Measurements from ENCODE around the gene PLOD2.
"Not testable (repeated sequence)": the region's sequence is repeated elsewhere in the genome, so short reads cannot be mapped to it uniquely, and the experiment has no call there.

PLOD2 gene

DNA sequence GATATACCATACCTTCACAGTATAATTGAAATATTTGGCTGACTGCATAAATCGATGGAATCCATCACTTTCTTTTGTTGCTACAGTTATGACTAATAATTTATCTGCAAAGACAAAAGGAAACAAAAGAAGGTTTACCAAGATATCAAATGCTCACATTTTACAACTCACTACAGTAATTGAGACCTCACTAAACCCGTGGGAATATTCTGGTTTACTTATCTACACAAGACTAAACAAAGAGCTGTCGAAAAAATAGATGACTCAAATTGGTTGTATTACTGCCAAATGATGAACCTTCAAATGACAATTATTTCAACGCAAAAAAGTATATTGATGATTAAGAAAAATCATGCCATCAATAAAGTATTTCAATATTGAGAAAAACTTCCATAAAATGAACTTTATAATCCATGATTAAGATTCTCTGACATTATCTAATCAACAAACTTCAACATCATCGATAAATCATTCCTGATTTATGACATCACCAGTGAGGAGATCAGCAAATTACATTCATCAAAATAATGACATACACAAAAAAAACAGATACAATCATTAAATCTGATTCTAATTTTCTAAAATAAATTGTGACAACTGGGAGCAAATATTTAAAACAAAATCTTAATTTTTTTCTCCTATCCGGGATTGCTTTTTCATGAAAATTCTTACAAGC is 36.7 kb downstream of the PLOD2 start:
- Histone ChIP-seq H3K4me1 (no peaks in the 10 kb centered on the region), H3K9me3 (no peaks in the 10 kb centered on the region), H3K4me3 (no peak overlapping the region), H3K27me3 (ENCODE audit: low read depth) (no peaks in the 10 kb centered on the region), H3K36me3 (replicated peaks) (no peaks in the 10 kb centered on the region)
- in situ Hi-C loops (cut with MboI; ENCODE audit: low sequenced_read_pairs), result no loop called here
- DNase-seq (ENCODE audit: low spot score in 2 of 2), result no peak

DNA sequence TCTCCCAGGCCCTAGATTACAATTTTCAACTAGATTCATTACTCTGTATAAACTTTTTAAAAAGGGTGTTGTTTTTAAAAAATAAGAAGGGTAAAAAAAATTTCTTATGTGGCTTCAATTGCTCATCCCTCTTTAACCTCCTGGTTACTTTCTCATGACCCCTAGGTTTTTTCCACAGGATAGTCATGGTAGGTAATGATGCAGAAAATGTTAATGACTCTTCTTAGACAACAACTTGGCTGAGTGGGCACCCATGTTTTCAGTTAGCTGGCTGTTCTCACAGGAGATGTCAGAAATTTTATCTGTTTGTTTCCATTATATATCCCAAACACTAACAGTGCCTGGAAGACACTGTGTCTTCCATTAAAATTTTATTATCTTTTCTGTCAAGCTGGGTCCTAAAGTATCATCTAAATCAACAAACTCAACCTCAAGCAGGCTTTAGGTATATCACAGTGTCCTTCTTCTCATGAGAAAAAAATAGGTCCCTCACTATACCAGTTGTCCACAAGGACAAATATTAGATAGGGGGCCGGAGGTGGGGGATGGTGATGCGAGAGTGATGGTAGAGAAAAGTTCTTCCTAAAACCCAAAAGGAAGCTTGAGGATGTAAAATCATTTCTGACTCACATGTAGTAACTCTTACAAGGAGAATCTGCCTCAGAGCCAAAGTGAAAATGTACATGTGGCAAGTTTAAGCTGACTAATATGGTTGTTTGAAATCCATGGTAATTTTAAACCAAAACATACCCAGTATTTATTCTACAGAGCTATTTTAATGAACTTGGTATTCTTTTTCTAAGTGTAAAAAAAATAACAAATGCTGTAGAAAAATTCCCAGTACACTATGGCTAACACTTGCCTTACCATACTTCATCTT is 43.3 kb downstream of the PLOD2 start:
- Histone ChIP-seq H3K36me3 (replicated peaks) (no peaks in the 10 kb centered on the region), H3K27me3 (ENCODE audit: low read depth) (no peaks in the 10 kb centered on the region), H3K4me1 (no peaks in the 10 kb centered on the region), H3K4me3 (no peak overlapping the region), H3K9me3 (no peaks in the 10 kb centered on the region)
- no peak for DNase-seq (ENCODE audit: low spot score in 2 of 2)
- in situ Hi-C loops (cut with MboI; ENCODE audit: low sequenced_read_pairs), result no loop called here

DNA sequence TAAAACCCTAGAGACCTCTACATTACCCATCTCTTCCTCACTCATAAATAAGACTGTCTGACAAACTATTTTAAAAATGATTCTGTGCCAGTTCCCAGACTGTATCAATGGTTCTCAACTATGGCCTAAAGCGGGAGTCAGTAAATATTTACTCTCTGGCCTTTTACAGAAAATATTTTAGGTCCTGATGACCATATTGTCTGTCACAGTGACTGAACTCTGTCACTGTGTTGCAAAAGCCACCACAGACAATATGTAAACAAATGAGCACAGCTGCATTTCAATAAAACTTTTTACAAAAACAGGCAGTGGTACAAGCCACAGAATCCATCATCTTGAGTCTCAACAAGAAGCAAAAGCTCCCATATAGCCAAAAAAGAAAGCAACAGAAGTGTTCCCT is 45.4 kb downstream of the PLOD2 start:
- in situ Hi-C loops (cut with MboI; ENCODE audit: low sequenced_read_pairs), result no loop called here

DNA sequence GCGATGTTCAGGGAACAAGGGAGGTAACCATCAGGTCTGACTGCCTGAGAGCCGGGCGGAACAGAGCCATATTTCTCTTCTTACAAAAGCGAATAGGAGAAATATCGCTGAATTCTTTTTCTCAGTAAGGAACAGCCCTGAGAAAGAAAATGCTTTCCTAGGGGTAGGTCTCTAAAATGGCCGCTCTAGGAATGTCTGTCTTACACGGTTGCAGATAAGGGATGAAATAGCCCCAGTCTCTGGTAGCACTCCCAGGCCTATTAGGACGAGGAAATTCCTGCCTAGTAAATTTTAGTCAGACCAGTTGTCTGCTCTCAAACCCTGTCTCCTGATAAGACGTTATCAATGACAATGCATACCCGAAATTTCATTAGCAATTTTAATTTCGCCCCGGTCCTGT is 47.2 kb downstream of the PLOD2 start:
- DNase-seq (ENCODE audit: low spot score in 2 of 2); in situ Hi-C loops (cut with MboI; ENCODE audit: low sequenced_read_pairs); H3K36me3 ChIP-seq (replicated peaks); H3K4me1 ChIP-seq; H3K27me3 ChIP-seq (ENCODE audit: low read depth); H3K4me3 ChIP-seq; H3K9me3 ChIP-seq: not testable (repeated sequence)

More for the DNA sequence above, 45.4 kb downstream of the PLOD2 start:
- H3K9me3 ChIP-seq, result no peaks in the 10 kb centered on the region
- H3K36me3 ChIP-seq (replicated peaks), result no peaks in the 10 kb centered on the region
- H3K4me3 ChIP-seq, result no peak overlapping the region
- no peak for DNase-seq (ENCODE audit: low spot score in 2 of 2)
- H3K4me1 ChIP-seq, result no peaks in the 10 kb centered on the region
- no peaks in the 10 kb centered on the region for H3K27me3 ChIP-seq (ENCODE audit: low read depth)

DNA sequence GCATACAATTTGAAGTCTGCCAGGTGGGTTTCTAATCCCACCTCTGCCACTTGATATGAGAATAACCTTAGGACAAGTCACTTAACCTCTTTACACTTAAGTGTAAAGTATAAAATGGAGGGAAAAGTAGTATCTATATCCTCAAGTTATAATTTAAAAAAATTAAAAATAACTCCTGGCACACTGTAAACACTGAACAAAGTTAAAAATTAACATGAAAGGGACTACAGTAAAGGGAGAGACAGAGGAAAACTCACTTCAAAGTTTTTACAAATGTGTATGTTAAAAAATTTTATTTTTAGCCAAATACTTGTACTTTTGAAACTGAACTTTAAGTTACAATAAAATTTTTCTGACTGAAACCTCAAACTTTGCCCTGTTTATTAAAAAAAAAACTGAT is 49.6 kb downstream of the PLOD2 start:
- Histone ChIP-seq H3K4me1 (no peaks in the 10 kb centered on the region), H3K9me3 (no peaks in the 10 kb centered on the region), H3K36me3 (replicated peaks) (no peaks in the 10 kb centered on the region), H3K4me3 (no peak overlapping the region), H3K27me3 (ENCODE audit: low read depth) (no peaks in the 10 kb centered on the region)
- DNase-seq (ENCODE audit: low spot score in 2 of 2), result no peak
- in situ Hi-C loops (cut with MboI; ENCODE audit: low sequenced_read_pairs), result no loop called here

DNA sequence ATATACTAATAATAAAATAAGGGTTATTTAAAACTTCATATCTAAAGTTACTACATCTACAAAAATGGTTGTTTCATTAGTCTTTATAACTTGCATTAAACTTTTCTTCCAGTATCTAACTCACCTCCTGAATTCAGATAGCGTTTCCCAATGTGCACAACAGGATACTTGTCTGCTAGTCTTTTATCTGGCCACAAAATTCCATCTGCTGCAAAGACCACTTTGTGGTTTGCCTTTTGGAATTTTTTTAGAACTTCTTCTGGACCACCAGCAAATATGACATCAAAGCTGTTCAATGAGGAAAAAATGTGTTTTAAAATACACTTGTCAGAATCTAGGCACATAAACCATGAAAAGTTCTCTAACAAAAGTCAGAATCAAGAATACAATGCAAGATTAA is 50.8 kb downstream of the PLOD2 start:
- H3K9me3 ChIP-seq, result no peaks in the 10 kb centered on the region
- H3K27me3 ChIP-seq (ENCODE audit: low read depth), result no peaks in the 10 kb centered on the region
- in situ Hi-C loops (cut with MboI; ENCODE audit: low sequenced_read_pairs), result no loop called here
- DNase-seq (ENCODE audit: low spot score in 2 of 2), result no peak
- no peak overlapping the region for H3K4me3 ChIP-seq
- H3K36me3 ChIP-seq (replicated peaks), result no peaks in the 10 kb centered on the region; the same call in 1 of the 2 replicates
- no peaks in the 10 kb centered on the region for H3K4me1 ChIP-seq

DNA sequence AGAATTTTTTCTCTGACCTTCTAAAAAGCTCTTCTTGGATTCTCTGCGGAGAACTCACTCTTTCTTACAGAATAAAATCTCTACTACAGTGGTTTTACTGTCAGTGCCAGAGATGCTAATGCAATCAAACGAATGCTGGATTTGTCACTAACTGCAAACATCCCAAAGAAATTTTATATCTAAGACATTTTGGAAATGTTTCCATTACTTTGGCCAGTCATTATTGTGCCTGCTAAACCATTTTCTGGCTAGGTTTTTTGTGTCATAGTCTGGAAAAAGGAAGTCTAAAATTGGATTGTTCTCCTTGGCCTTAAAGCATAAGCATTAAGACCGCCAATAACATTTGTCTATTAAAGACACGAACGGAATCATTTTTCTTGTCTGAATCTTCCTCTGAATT is 54.0 kb downstream of the PLOD2 start:
- in situ Hi-C loops (cut with MboI; ENCODE audit: low sequenced_read_pairs), result no loop called here
- no peak for DNase-seq (ENCODE audit: low spot score in 2 of 2)
- Histone ChIP-seq H3K4me1 (no peaks in the 10 kb centered on the region), H3K4me3 (no peak overlapping the region), H3K36me3 (replicated peaks) (peaks cover 3% of the 10 kb centered on the region; the same call in 1 of the 2 replicates), H3K27me3 (ENCODE audit: low read depth) (no peaks in the 10 kb centered on the region), H3K9me3 (no peaks in the 10 kb centered on the region)

DNA sequence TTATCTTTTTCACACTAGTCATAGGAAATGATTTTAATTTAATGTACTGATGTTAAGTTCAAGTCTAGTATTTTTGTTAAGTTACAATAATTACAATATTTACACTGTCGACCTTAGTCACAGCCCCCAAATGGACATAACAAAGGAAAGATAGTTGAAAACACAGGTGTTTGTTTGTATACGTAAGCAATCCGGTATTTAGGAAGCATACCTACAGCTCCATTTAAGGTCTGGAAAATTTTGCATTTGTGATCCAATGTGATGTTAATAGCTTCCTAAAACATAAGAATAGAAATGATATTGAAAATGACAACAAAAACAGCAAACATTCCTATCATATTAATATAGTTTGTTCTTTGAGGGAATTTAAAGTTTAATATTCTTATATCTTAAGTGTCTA is 56.9 kb downstream of the PLOD2 start:
- in situ Hi-C loops (cut with MboI; ENCODE audit: low sequenced_read_pairs), result no loop called here
- no peak overlapping the region for H3K4me3 ChIP-seq
- H3K27me3 ChIP-seq (ENCODE audit: low read depth), result no peaks in the 10 kb centered on the region
- H3K36me3 ChIP-seq (replicated peaks), result peaks cover 3% of the 10 kb centered on the region
- DNase-seq (ENCODE audit: low spot score in 2 of 2), result no peak
- H3K9me3 ChIP-seq, result no peaks in the 10 kb centered on the region
- no peaks in the 10 kb centered on the region for H3K4me1 ChIP-seq

DNA sequence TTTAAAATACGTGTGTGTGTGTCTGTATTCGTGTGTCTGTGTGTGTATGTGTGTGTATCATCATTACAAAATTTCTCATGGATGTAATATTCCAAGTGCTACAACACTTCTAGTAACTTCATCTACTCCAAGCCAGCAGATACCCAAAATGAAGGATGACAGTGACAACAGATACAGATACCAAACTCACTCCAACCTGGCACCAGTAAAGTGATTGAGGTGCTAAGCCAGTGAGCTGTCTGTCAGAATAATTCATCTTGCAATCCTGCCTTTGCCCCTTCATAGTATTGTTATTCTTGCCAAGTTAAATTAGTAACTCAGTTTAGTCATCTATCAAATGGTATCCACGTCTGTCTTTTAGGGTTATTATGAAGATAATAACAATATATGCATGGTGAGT is 58.1 kb downstream of the PLOD2 start:
- H3K27me3 ChIP-seq (ENCODE audit: low read depth), result no peaks in the 10 kb centered on the region
- no peak overlapping the region for H3K4me3 ChIP-seq
- DNase-seq (ENCODE audit: low spot score in 2 of 2), result no peak
- H3K4me1 ChIP-seq, result no peaks in the 10 kb centered on the region
- in situ Hi-C loops (cut with MboI; ENCODE audit: low sequenced_read_pairs), result no loop called here
- H3K36me3 ChIP-seq (replicated peaks), result peaks cover 3% of the 10 kb centered on the region
- H3K9me3 ChIP-seq, result no peaks in the 10 kb centered on the region

DNA sequence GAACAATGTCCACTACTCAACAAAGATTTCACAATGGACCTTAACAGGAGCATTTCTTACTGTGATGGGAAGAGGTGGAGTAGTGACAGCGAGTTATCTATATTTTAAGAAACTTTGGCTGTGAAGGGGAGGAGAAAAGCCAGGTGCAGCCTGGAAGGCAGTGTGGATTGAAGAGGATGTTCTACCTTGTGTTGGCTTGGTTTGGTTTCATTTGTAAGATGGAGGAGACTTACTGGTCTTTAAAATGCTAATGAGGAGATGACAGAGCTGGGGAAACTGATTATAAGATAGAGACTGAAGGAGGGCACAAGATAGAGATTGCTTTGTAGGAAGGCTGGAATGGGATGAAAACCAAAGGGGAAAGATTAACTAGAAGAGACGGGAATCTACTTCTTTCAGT is 59.4 kb downstream of the PLOD2 start:
- Histone ChIP-seq H3K9me3 (no peaks in the 10 kb centered on the region), H3K4me1 (no peaks in the 10 kb centered on the region), H3K36me3 (replicated peaks) (peaks cover 3% of the 10 kb centered on the region), H3K27me3 (ENCODE audit: low read depth) (no peaks in the 10 kb centered on the region), H3K4me3 (no peak overlapping the region)
- in situ Hi-C loops (cut with MboI; ENCODE audit: low sequenced_read_pairs), result no loop called here
- no peak for DNase-seq (ENCODE audit: low spot score in 2 of 2)

DNA sequence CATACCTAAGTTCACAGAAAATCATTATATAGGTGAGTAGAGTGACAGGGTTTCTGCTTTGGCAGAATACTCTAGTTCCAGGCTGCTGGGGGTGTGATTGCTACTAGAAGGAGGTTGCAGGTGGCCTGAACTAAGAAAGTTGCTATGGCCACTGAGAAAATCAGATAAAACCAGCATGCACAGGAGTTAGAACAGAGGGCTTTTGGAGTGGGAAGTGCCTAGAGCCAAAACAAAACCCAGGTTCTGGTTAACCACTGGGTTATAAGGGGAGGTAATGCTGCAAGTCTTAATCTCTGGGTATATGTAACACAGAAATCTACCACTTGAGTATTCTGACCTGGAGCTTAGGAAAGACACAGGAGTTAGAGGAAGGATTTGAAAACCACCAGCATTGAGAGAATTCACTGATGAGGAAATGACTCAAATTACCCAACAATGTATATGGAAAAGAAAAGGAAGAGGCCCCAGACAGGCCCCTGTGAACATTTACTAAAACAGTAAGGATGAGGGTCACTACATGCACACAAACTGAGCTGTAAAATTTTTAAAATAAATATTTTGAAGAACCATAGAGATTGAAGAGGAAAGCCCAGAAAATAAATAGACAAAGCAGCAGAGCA is 60.0 kb downstream of the PLOD2 start:
- no peak overlapping the region for H3K4me3 ChIP-seq
- no peaks in the 10 kb centered on the region for H3K27me3 ChIP-seq (ENCODE audit: low read depth)
- no peaks in the 10 kb centered on the region for H3K4me1 ChIP-seq
- in situ Hi-C loops (cut with MboI; ENCODE audit: low sequenced_read_pairs), result no loop called here
- no peaks in the 10 kb centered on the region for H3K9me3 ChIP-seq
- H3K36me3 ChIP-seq (replicated peaks), result peaks cover 3% of the 10 kb centered on the region
- no peak for DNase-seq (ENCODE audit: low spot score in 2 of 2)

DNA sequence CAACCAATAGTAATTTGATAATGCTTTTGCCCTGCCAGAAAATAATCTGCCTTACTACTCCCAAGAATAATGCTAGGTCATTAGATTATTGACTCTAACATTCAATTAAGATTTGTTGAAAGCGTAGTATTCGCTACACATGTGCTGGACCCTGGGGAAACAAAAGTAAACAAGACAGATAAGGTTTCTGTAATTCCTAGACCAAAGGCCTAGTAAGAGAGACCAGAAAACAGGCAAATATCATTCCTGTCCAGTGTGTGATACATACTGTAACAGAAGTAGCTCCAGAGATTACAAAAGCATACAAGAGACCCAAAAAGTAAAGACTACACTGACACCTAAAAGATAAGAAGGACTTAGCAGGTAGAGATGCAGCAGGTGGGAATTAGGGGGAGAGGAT is 60.8 kb downstream of the PLOD2 start:
- in situ Hi-C loops (cut with MboI; ENCODE audit: low sequenced_read_pairs), result no loop called here
- no peaks in the 10 kb centered on the region for H3K9me3 ChIP-seq
- H3K4me1 ChIP-seq, result no peaks in the 10 kb centered on the region
- no peak for DNase-seq (ENCODE audit: low spot score in 2 of 2)
- no peaks in the 10 kb centered on the region for H3K27me3 ChIP-seq (ENCODE audit: low read depth)
- no peak overlapping the region for H3K4me3 ChIP-seq
- H3K36me3 ChIP-seq (replicated peaks), result peaks cover 3% of the 10 kb centered on the region

DNA sequence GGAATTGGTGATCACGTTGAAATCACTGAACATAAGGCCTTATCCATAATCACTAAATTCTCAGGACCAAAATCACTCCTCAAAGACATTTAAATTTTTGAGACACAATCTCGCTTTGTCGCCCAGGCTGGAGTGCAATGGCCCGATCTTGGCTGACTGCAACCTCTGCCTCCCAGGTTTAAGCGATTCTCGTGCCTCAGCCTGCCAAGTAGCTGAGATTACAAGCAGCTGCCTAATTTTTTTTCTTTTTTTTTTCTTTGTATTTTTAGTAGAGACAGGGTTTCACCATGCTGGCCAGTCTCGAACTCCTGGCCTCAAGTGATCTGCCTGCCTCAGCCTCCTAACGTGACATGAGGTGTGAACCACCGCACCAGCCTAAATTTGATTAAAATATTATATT is 61.7 kb downstream of the PLOD2 start:
- no peaks in the 10 kb centered on the region for H3K4me1 ChIP-seq
- no peak for DNase-seq (ENCODE audit: low spot score in 2 of 2)
- H3K27me3 ChIP-seq (ENCODE audit: low read depth), result no peaks in the 10 kb centered on the region
- H3K4me3 ChIP-seq, result no peak overlapping the region
- peaks cover 3% of the 10 kb centered on the region for H3K36me3 ChIP-seq (replicated peaks)
- in situ Hi-C loops (cut with MboI; ENCODE audit: low sequenced_read_pairs), result no loop called here
- H3K9me3 ChIP-seq, result no peaks in the 10 kb centered on the region

DNA sequence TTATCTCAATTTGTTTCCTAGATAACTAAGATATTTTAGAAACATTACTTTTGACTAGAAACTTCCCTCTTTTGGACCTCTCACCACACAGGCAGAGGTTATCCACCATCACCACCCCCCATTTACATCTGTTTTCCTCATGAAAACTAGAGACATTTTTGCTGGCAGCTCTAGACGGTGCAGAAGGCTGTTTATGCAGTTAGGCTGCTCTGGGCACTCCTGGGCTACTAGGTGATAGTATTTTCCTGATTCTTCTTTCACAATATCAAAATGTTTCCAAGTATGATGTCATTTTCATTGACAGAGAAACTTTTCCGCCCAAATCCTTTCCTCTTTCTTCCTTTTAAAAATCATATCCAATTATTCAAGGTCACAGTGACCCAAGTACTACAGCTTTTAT is 67.1 kb downstream of the PLOD2 start:
- in situ Hi-C loops (cut with MboI; ENCODE audit: low sequenced_read_pairs), result no loop called here
- Histone ChIP-seq H3K9me3 (no peaks in the 10 kb centered on the region), H3K36me3 (replicated peaks) (no peaks in the 10 kb centered on the region), H3K4me3 (no peak overlapping the region), H3K4me1 (peaks cover 15% of the 10 kb centered on the region), H3K27me3 (ENCODE audit: low read depth) (no peaks in the 10 kb centered on the region)
- no peak for DNase-seq (ENCODE audit: low spot score in 2 of 2)

Data from HAP-1 (cell line).